GM12878 (cell line): ENCODE data around the gene DVL2. TPM values are rescaled to one million over a fixed set of nuclear protein-coding genes. Genes with fewer than 3 reads are reported as not detected.

Experiments
- CBFB ChIP-seq: IDR thresholded peaks from 2 replicates; pipeline ENCODE4 v1.6.1; 2016; ENCODE audit warnings: antibody characterized with exemption, low read depth
- CREB1 ChIP-seq: IDR thresholded peaks from 2 replicates; pipeline ENCODE4 v1.6.1; 2012; ENCODE audit warnings: low read depth, mild to moderate bottlenecking, inconsistent platforms
- FOXK2 ChIP-seq: fragments of 450-650 bp; IDR thresholded peaks from 2 replicates; pipeline ENCODE4 v1.6.1; 2017; ENCODE audit warnings: mild to moderate bottlenecking, moderate library complexity
- FOXM1 ChIP-seq: IDR thresholded peaks from 2 replicates; pipeline ENCODE4 v1.6.1; 2012; ENCODE audit warnings: low read depth, mild to moderate bottlenecking, inconsistent platforms, low read length, moderate library complexity
- JUND ChIP-seq: IDR thresholded peaks from 2 replicates; pipeline ENCODE4 v1.6.1; 2012; ENCODE audit warnings: low read depth, mild to moderate bottlenecking, low read length, improper control_type of control experiment, moderate library complexity
- KAT2A ChIP-seq: conservative IDR thresholded peaks from 2 replicates; pipeline ENCODE4 v1.6.1; 2011; ENCODE audit warnings: low read depth, low read length; ENCODE audit not compliant: control insufficient read depth
- MXI1 ChIP-seq: fragments of 150-350 bp; IDR thresholded peaks from 2 replicates; pipeline ENCODE4 v1.6.1; 2011; ENCODE audit warnings: low read depth, mild to moderate bottlenecking, inconsistent platforms, low read length, improper control_type of control experiment
- MYB ChIP-seq: fragments of 150-350 bp; IDR thresholded peaks from 2 replicates; pipeline ENCODE4 v1.6.1; 2014; ENCODE audit warnings: mild to moderate bottlenecking, low read depth, low read length, borderline replicate concordance
- NR2C1 ChIP-seq: fragments of 450-650 bp; IDR thresholded peaks from 2 replicates; pipeline ENCODE4 v1.6.1; 2017; ENCODE audit warnings: antibody characterized with exemption, mild to moderate bottlenecking, moderate library complexity
- NRF1 ChIP-seq: conservative IDR thresholded peaks from 2 replicates; pipeline ENCODE4 v1.6.1; 2011; ENCODE audit warnings: mild to moderate bottlenecking, low read depth, low read length, improper control_type of control experiment
- SMC3 ChIP-seq: IDR thresholded peaks from 2 replicates; pipeline ENCODE4 v1.6.1; 2011; ENCODE audit warnings: low read length, improper control_type of control experiment, borderline replicate concordance
- SPI1 ChIP-seq: IDR thresholded peaks from 2 replicates; pipeline ENCODE4 v1.6.1; 2011; ENCODE audit warnings: low read depth, mild to moderate bottlenecking, low read length, moderate library complexity, borderline replicate concordance; ENCODE audit not compliant: insufficient read depth
- SREBF1 ChIP-seq: IDR thresholded peaks from 2 replicates; pipeline ENCODE4 v1.6.1; 2012; ENCODE audit warnings: mild to moderate bottlenecking, low read length
- polyA plus RNA-seq, 11 experiments: library from polyadenylated mRNA; depleted of rRNA in 4 of 11; unstranded in 6 of 11; stranded (reverse) in 5 of 11; fragments of >200 nt; fragmentation: Nextera tagmentation in 4 of 11; fragmentation: Illumina TruSeq in 1 of 11; extraction: Ambion mirVana in 4 of 11; extraction: Trizol in 1 of 11; gene quantifications; 1 replicate in 1 of 11; 2 replicates in 10 of 11; pipeline versions ENCODE4 v1.2.1 to v1.2.3, GENCODE V29; 2011 to 2016; ENCODE audit warnings: inconsistent platforms in 2 of 11, missing spikeins in 2 of 11, low read depth in 1 of 11
- total RNA-seq, 4 experiments: library from RNA; depleted of rRNA in 3 of 4; stranded (reverse); fragments of >200 nt in 3 of 4; fragmentation: Illumina TruSeq in 1 of 4; extraction: Trizol in 1 of 4; gene quantifications; 2 replicates each; pipeline versions ENCODE4 v1.2.1 to v1.2.3, GENCODE V29; 2013 to 2021
- TF ChIP-seq, protein P1 (sequence below): IDR thresholded peaks from 2 replicates; pipeline ENCODE4 v1.6.1; 2011; ENCODE audit warnings: borderline replicate concordance, low read depth, mild to moderate bottlenecking, moderate library complexity, mixed read lengths, low read length; ENCODE audit not compliant: insufficient read depth; ENCODE audit errors: extremely low read length
- TF ChIP-seq, protein P2 (sequence below): fragments of 450-650 bp; formaldehyde crosslinking; IDR thresholded peaks from 2 replicates; pipeline ENCODE4 v1.5.0; 2022; ENCODE audit warnings: mild to moderate bottlenecking, missing genetic modification characterization
- TF ChIP-seq, protein P3 (sequence below): fragments of 450-650 bp; conservative IDR thresholded peaks from 2 replicates; pipeline ENCODE4 v1.6.1; 2017; ENCODE audit warnings: mild to moderate bottlenecking, moderate library complexity
- TF ChIP-seq, protein P4 (sequence below): fragments of 450-650 bp; formaldehyde crosslinking; IDR thresholded peaks from 2 replicates; pipeline ENCODE4 v1.4.0; 2020; ENCODE audit warnings: mild to moderate bottlenecking, moderate library complexity
- TF ChIP-seq, protein P5 (sequence below): fragments of 450-650 bp; IDR thresholded peaks from 2 replicates; pipeline ENCODE4 v1.6.1; 2017; ENCODE audit warnings: low read depth, mild to moderate bottlenecking, moderate library complexity

Gene DVL2
- total and polyA plus RNA-seq, 10 of the 15 experiments (the other 5 are each of a cell fraction or from before 2014, with no cell fraction given) = 0.97 to 44.8 (median 23.2) TPM

DNA sequence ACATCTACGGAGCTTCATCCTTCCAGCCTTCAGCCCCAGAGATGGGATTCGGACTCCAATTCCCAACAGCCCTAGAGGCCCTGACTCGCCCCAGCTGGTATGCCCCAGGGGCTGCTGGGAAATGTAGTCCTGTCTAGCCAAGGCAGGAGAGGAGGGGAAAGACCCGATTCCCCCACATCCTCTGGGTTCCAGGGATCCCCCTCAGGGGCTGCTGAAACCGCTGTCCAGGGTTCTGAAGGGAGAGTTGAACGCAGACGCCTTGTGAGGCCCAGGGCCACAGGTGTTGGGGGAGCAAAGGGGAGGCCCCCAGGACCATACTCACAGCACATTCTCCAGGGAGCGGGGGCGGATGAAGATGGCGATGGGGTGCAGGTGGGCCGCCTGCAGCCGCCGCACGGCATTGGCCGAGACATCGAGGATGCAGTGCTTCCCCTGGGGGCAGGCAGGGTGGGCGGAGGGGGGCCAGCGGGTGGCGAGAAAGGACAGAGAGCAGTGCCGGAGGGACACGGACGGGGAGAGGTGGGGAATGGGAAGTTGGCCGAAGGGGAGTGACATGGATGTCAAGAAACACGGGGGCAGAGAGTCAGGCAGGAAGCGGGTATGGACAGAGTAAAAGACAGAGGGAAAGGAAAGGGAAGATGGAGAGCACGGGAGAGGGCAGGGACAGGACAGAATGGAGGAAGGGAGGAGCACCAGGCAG lies 42.6 kb downstream of the DVL2 start (continued):
- TF ChIP-seq MYB (no peak), FOXK2 (no peak), MXI1 (no peak), SMC3 (no peak), JUND (no peak), KAT2A (no peak), NRF1 (no peak), NR2C1 (peak; percentile 56), SPI1 (no peak), SREBF1 (peak; percentile 42; the same call in 1 of the 2 replicates), CBFB (no peak), FOXM1 (no peak), CREB1 (peak; percentile 81)
- TF ChIP-seq, protein P1, sequence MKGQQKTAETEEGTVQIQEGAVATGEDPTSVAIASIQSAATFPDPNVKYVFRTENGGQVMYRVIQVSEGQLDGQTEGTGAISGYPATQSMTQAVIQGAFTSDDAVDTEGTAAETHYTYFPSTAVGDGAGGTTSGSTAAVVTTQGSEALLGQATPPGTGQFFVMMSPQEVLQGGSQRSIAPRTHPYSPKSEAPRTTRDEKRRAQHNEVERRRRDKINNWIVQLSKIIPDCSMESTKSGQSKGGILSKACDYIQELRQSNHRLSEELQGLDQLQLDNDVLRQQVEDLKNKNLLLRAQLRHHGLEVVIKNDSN = peak; percentile 73
- TF ChIP-seq, protein P2, sequence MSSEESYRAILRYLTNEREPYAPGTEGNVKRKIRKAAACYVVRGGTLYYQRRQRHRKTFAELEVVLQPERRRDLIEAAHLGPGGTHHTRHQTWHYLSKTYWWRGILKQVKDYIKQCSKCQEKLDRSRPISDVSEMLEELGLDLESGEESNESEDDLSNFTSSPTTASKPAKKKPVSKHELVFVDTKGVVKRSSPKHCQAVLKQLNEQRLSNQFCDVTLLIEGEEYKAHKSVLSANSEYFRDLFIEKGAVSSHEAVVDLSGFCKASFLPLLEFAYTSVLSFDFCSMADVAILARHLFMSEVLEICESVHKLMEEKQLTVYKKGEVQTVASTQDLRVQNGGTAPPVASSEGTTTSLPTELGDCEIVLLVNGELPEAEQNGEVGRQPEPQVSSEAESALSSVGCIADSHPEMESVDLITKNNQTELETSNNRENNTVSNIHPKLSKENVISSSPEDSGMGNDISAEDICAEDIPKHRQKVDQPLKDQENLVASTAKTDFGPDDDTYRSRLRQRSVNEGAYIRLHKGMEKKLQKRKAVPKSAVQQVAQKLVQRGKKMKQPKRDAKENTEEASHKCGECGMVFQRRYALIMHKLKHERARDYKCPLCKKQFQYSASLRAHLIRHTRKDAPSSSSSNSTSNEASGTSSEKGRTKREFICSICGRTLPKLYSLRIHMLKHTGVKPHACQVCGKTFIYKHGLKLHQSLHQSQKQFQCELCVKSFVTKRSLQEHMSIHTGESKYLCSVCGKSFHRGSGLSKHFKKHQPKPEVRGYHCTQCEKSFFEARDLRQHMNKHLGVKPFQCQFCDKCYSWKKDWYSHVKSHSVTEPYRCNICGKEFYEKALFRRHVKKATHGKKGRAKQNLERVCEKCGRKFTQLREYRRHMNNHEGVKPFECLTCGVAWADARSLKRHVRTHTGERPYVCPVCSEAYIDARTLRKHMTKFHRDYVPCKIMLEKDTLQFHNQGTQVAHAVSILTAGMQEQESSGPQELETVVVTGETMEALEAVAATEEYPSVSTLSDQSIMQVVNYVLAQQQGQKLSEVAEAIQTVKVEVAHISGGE = no peak
- TF ChIP-seq, protein P3, sequence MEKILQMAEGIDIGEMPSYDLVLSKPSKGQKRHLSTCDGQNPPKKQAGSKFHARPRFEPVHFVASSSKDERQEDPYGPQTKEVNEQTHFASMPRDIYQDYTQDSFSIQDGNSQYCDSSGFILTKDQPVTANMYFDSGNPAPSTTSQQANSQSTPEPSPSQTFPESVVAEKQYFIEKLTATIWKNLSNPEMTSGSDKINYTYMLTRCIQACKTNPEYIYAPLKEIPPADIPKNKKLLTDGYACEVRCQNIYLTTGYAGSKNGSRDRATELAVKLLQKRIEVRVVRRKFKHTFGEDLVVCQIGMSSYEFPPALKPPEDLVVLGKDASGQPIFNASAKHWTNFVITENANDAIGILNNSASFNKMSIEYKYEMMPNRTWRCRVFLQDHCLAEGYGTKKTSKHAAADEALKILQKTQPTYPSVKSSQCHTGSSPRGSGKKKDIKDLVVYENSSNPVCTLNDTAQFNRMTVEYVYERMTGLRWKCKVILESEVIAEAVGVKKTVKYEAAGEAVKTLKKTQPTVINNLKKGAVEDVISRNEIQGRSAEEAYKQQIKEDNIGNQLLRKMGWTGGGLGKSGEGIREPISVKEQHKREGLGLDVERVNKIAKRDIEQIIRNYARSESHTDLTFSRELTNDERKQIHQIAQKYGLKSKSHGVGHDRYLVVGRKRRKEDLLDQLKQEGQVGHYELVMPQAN = no peak
- TF ChIP-seq, protein P4, sequence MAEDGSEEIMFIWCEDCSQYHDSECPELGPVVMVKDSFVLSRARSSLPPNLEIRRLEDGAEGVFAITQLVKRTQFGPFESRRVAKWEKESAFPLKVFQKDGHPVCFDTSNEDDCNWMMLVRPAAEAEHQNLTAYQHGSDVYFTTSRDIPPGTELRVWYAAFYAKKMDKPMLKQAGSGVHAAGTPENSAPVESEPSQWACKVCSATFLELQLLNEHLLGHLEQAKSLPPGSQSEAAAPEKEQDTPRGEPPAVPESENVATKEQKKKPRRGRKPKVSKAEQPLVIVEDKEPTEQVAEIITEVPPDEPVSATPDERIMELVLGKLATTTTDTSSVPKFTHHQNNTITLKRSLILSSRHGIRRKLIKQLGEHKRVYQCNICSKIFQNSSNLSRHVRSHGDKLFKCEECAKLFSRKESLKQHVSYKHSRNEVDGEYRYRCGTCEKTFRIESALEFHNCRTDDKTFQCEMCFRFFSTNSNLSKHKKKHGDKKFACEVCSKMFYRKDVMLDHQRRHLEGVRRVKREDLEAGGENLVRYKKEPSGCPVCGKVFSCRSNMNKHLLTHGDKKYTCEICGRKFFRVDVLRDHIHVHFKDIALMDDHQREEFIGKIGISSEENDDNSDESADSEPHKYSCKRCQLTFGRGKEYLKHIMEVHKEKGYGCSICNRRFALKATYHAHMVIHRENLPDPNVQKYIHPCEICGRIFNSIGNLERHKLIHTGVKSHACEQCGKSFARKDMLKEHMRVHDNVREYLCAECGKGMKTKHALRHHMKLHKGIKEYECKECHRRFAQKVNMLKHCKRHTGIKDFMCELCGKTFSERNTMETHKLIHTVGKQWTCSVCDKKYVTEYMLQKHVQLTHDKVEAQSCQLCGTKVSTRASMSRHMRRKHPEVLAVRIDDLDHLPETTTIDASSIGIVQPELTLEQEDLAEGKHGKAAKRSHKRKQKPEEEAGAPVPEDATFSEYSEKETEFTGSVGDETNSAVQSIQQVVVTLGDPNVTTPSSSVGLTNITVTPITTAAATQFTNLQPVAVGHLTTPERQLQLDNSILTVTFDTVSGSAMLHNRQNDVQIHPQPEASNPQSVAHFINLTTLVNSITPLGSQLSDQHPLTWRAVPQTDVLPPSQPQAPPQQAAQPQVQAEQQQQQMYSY (CRISPR knock-in tag) = no peak
- TF ChIP-seq, protein P5, sequence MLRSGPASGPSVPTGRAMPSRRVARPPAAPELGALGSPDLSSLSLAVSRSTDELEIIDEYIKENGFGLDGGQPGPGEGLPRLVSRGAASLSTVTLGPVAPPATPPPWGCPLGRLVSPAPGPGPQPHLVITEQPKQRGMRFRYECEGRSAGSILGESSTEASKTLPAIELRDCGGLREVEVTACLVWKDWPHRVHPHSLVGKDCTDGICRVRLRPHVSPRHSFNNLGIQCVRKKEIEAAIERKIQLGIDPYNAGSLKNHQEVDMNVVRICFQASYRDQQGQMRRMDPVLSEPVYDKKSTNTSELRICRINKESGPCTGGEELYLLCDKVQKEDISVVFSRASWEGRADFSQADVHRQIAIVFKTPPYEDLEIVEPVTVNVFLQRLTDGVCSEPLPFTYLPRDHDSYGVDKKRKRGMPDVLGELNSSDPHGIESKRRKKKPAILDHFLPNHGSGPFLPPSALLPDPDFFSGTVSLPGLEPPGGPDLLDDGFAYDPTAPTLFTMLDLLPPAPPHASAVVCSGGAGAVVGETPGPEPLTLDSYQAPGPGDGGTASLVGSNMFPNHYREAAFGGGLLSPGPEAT = no peak
